Upper lobe of left lung (tissue), 6 donors: Measurements from ENCODE around the gene VOPP1. TPM values are rescaled to one million over a fixed set of nuclear protein-coding genes. Genes with fewer than 3 reads are reported as not detected.
A peak's percentile ranks its signal among the peaks of the same experiment; 100 is the strongest.

Source experiments
- ATAC-seq, 2 donors: fragments of 200-7000 bp; cut with Tn5 transposase; one replicate each; pipeline ENCODE4 v1.9.1; 2022; ENCODE audit warnings: mild to moderate bottlenecking in 2 of 2, moderate library complexity in 2 of 2; ENCODE audit not compliant: low FRiP score in 2 of 2
- DNase-seq, 2 donors: peaks; one replicate each; pipeline ENCODE4 v3.0.0-alpha.2; 2019 to 2020
- H3K27ac ChIP-seq, 4 donors: fragments of 200-600 bp; sonication (generic); one replicate each; pipeline ENCODE4 v1.5.1; 2016 to 2019
- H3K27me3 ChIP-seq, 4 donors: fragments of 200-600 bp; sonication (generic); one replicate each; pipeline ENCODE4 v1.5.1; 2017 to 2019
- H3K36me3 ChIP-seq, 4 donors: fragments of 200-600 bp; sonication (generic); one replicate each; pipeline ENCODE4 v1.5.1; 2016 to 2019
- H3K4me1 ChIP-seq, 4 donors: fragments of 200-600 bp; sonication (generic); one replicate each; pipeline ENCODE4 v1.5.1; 2018 to 2019
- H3K4me3 ChIP-seq, 4 donors: fragments of 200-600 bp; sonication (generic); one replicate each; pipeline ENCODE4 v1.5.1; 2017 to 2019; ENCODE audit warnings: mild to moderate bottlenecking in 2 of 4, moderate library complexity in 1 of 4
- H3K9me3 ChIP-seq, 4 donors: fragments of 200-600 bp; sonication (generic); one replicate each; pipeline ENCODE4 v1.5.1; 2018 to 2019
- CTCF ChIP-seq, 6 experiments: fragments of 450-650 bp in 4 of 6; fragments of 200-600 bp in 2 of 6; sonication (generic) in 2 of 6; IDR thresholded peaks; one replicate each; pipeline ENCODE4 v1.5.1; 2016 to 2019; ENCODE audit warnings: antibody characterized with exemption in 6 of 6
- EP300 ChIP-seq, 4 donors: sonication (generic); formaldehyde crosslinking; IDR thresholded peaks; one replicate each; pipeline ENCODE4 v1.5.1; 2017; ENCODE audit warnings: antibody characterized with exemption in 4 of 4, control low read depth in 2 of 4
- POLR2A ChIP-seq, 4 donors: fragments of 450-650 bp; IDR thresholded peaks; one replicate each; pipeline ENCODE4 v1.5.1; 2016 to 2017; ENCODE audit warnings: antibody characterized with exemption in 4 of 4, mild to moderate bottlenecking in 2 of 4
- POLR2AphosphoS5 ChIP-seq, 2 donors: sonication (generic); formaldehyde crosslinking; IDR thresholded peaks; one replicate each; pipeline ENCODE4 v1.5.1; 2017; ENCODE audit warnings: antibody characterized with exemption in 2 of 2
- WGBS, 2 donors: methylation state at CpG; one replicate each; pipeline ENCODE4 v1.1.5; 2017 to 2018; 5-methylcytosine and 5-hydroxymethylcytosine counted together
- total RNA-seq, 6 donors: library from RNA; depleted of rRNA in 4 of 6; stranded (reverse); fragments of >200 nt in 4 of 6; gene quantifications; one replicate each; pipeline versions ENCODE4 v1.1.0 to v1.2.1, GENCODE V29; 2016 to 2021
- donor health status: DM: no; HTN: no; CAD: no; lungs with moderate emphysema.
- donor health status: DM: no; HTN: yes; CAD: no; lungs with severe emphysema.

The VOPP1 gene
- total RNA-seq, 6 donors from 2014 or later, result 27.2 to 67.6 (median 45.0) TPM

- Histone ChIP-seq H3K4me1 (no peaks in the 10 kb centered on the region), H3K9me3 (no peaks in the 10 kb centered on the region), H3K27me3 (no peaks in the 10 kb centered on the region), H3K27ac (no peak overlapping the region), H3K36me3 (peaks cover 0 to 6% (median 0%) of the 10 kb centered on the region in 4 donors), H3K4me3 (no peak overlapping the region)
- no peak for TF ChIP-seq EP300 (IDR thresholded peaks at IDR 0.05)
- TF ChIP-seq POLR2A (IDR thresholded peaks at IDR 0.05), result no peak
- no peak for TF ChIP-seq POLR2AphosphoS5 (IDR thresholded peaks at IDR 0.05)
- TF ChIP-seq CTCF (IDR thresholded peaks at IDR 0.05), result no peak
- 10 to 41% methylated on average over 2 of the region's 2 CpGs for WGBS, 2 donors
- ATAC-seq (no peak), DNase-seq (no peak)
Observed at GRCh38 chr7:55431898-55432297, 140.4 kb downstream of the VOPP1 start.

- Histone ChIP-seq H3K27ac (no peak overlapping the region), H3K27me3 (no peaks in the 10 kb centered on the region), H3K9me3 (no peaks in the 10 kb centered on the region), H3K4me1 (no peaks in the 10 kb centered on the region), H3K36me3 (peaks cover 0 to 21% (median 10%) of the 10 kb centered on the region in 4 donors), H3K4me3 (no peak overlapping the region)
- TF ChIP-seq CTCF (IDR thresholded peaks at IDR 0.05) (no peak), POLR2AphosphoS5 (IDR thresholded peaks at IDR 0.05) (no peak), EP300 (IDR thresholded peaks at IDR 0.05) (no peak)
- no peak for DNase-seq
- ATAC-seq, result no peak
- 88 to 90% methylated on average over 9 to 11 of the region's 11 CpGs for WGBS, 2 donors
Observed at GRCh38 chr7:55429835-55430499, 142.3 kb downstream of the VOPP1 start.

GRCh38 chr7:55427800-55428199 lies 144.5 kb downstream of the VOPP1 start:
- DNase-seq, result peak in 1 of 2 donors; percentile 52
- Histone ChIP-seq H3K27ac (no peak overlapping the region), H3K4me3 (no peak overlapping the region), H3K36me3 (peaks cover 0 to 18% (median 10%) of the 10 kb centered on the region in 4 donors), H3K27me3 (no peaks in the 10 kb centered on the region), H3K9me3 (no peaks in the 10 kb centered on the region), H3K4me1 (no peaks in the 10 kb centered on the region)
- no peak for ATAC-seq
- no peak for TF ChIP-seq CTCF (IDR thresholded peaks at IDR 0.05)
- no peak for TF ChIP-seq POLR2AphosphoS5 (IDR thresholded peaks at IDR 0.05)
- no peak for TF ChIP-seq POLR2A (IDR thresholded peaks at IDR 0.05)
- TF ChIP-seq EP300 (IDR thresholded peaks at IDR 0.05), result no peak
- 80 to 83% methylated on average over 11 of the region's 11 CpGs for WGBS, 2 donors

- 65 to 77% methylated on average over 4 of the region's 4 CpGs for WGBS, 2 donors
- ATAC-seq (no peak), DNase-seq (no peak)
- Histone ChIP-seq H3K4me1 (no peaks in the 10 kb centered on the region), H3K36me3 (peaks cover 0 to 17% (median 10%) of the 10 kb centered on the region in 4 donors), H3K9me3 (no peaks in the 10 kb centered on the region), H3K27ac (no peak overlapping the region), H3K27me3 (no peaks in the 10 kb centered on the region), H3K4me3 (no peak overlapping the region)
- no peak for TF ChIP-seq POLR2AphosphoS5 (IDR thresholded peaks at IDR 0.05)
- no peak for TF ChIP-seq POLR2A (IDR thresholded peaks at IDR 0.05)
- no peak for TF ChIP-seq EP300 (IDR thresholded peaks at IDR 0.05)
- TF ChIP-seq CTCF (IDR thresholded peaks at IDR 0.05), result no peak
Observed at GRCh38 chr7:55427342-55427741, 145.0 kb downstream of the VOPP1 start.

GRCh38 chr7:55426676-55427075 lies 145.6 kb downstream of the VOPP1 start:
- WGBS, 2 donors, result 79 to 80% methylated on average over 10 to 12 of the region's 12 CpGs
- DNase-seq, result no peak

More at GRCh38 chr7:55426676-55427075, 145.6 kb downstream of the VOPP1 start:
- H3K36me3 ChIP-seq, result peaks cover 0 to 14% (median 10%) of the 10 kb centered on the region in 4 donors
- H3K4me3 ChIP-seq, result no peak overlapping the region
- no peaks in the 10 kb centered on the region for H3K9me3 ChIP-seq
- no peak overlapping the region for H3K27ac ChIP-seq
- no peaks in the 10 kb centered on the region for H3K4me1 ChIP-seq
- H3K27me3 ChIP-seq, result no peaks in the 10 kb centered on the region
- ATAC-seq, result no peak
- TF ChIP-seq CTCF (IDR thresholded peaks at IDR 0.05), result no peak
- no peak for TF ChIP-seq POLR2AphosphoS5 (IDR thresholded peaks at IDR 0.05)
- no peak for TF ChIP-seq EP300 (IDR thresholded peaks at IDR 0.05)
- TF ChIP-seq POLR2A (IDR thresholded peaks at IDR 0.05), result no peak
